DOHH2 (cell line): ENCODE results near the gene CD52.

ENCODE experiments used
- H3F3A ChIP-seq: fragments of 200-600 bp; sonication (generic), shearing (Covaris generic); 2 replicates; pipeline ENCODE4 v1.6.0; 2016; ENCODE audit warnings: antibody characterized with exemption, mild to moderate bottlenecking; ENCODE audit not compliant: control insufficient read depth, insufficient read depth
- H3K27ac ChIP-seq: fragments of 200-600 bp; sonication (generic); 2 replicates; pipeline ENCODE4 v1.5.1; 2014; ENCODE audit warnings: low read depth, mild to moderate bottlenecking, low read length, moderate library complexity
- H3K27me3 ChIP-seq: fragments of 200-600 bp; sonication (generic); 2 replicates; pipeline ENCODE4 v1.6.1; 2014; ENCODE audit warnings: mild to moderate bottlenecking, low read length, mixed read lengths; ENCODE audit not compliant: control insufficient read depth
- H3K36me3 ChIP-seq: fragments of 200-600 bp; sonication (generic); 2 replicates; pipeline ENCODE4 v1.6.1; 2014; ENCODE audit warnings: mild to moderate bottlenecking, low read length, moderate library complexity, mixed read lengths; ENCODE audit not compliant: control insufficient read depth
- H3K4me1 ChIP-seq: fragments of 200-600 bp; sonication (generic); 2 replicates; pipeline ENCODE4 v1.6.1; 2014; ENCODE audit warnings: mild to moderate bottlenecking, low read length, mixed read lengths; ENCODE audit not compliant: control insufficient read depth
- H3K4me2 ChIP-seq: fragments of 200-600 bp; sonication (generic); 2 replicates; pipeline ENCODE4 v1.6.0; 2014; ENCODE audit warnings: mild to moderate bottlenecking, low read length, moderate library complexity
- H3K4me3 ChIP-seq: fragments of 200-600 bp; sonication (generic); 2 replicates; pipeline ENCODE4 v1.5.1; 2014; ENCODE audit warnings: mild to moderate bottlenecking, low read length, mixed read lengths
- H3K79me2 ChIP-seq: fragments of 200-600 bp; sonication (generic); 2 replicates; pipeline ENCODE4 v1.6.1; 2014; ENCODE audit warnings: mild to moderate bottlenecking, low read length, mixed read lengths; ENCODE audit not compliant: control insufficient read depth
- H3K9me2 ChIP-seq: fragments of 200-600 bp; sonication (generic); replicated peaks from 2 replicates; pipeline ENCODE4 v1.6.1; 2014; ENCODE audit warnings: mild to moderate bottlenecking, low read length, mixed read lengths; ENCODE audit not compliant: control insufficient read depth
- H3K9me3 ChIP-seq: fragments of 200-600 bp; sonication (generic); 2 replicates; pipeline ENCODE4 v1.6.1; 2014; ENCODE audit warnings: antibody characterized with exemption, low read length, mixed read lengths; ENCODE audit not compliant: control insufficient read depth, insufficient read depth
- H4K20me1 ChIP-seq: fragments of 200-600 bp; sonication (generic); 2 replicates; pipeline ENCODE4 v1.6.0; 2014; ENCODE audit warnings: low read depth, mild to moderate bottlenecking, antibody characterized with exemption, low read length, moderate library complexity; ENCODE audit not compliant: control insufficient read depth, insufficient read depth
- CTCF ChIP-seq: fragments of 200-600 bp; sonication (generic); IDR thresholded peaks from one replicate; pipeline ENCODE4 v1.5.1; 2014; ENCODE audit warnings: antibody characterized with exemption, mild to moderate bottlenecking, low read depth, low read length; ENCODE audit not compliant: poor library complexity, severe bottlenecking
- EZH2phosphoT487 ChIP-seq: fragments of 200-600 bp; sonication (generic); IDR thresholded peaks from 2 replicates; pipeline ENCODE4 v1.6.1; 2017; ENCODE audit warnings: borderline replicate concordance, mild to moderate bottlenecking, antibody characterized with exemption, low read length, moderate library complexity, mixed read lengths

Gene CD52

DNA sequence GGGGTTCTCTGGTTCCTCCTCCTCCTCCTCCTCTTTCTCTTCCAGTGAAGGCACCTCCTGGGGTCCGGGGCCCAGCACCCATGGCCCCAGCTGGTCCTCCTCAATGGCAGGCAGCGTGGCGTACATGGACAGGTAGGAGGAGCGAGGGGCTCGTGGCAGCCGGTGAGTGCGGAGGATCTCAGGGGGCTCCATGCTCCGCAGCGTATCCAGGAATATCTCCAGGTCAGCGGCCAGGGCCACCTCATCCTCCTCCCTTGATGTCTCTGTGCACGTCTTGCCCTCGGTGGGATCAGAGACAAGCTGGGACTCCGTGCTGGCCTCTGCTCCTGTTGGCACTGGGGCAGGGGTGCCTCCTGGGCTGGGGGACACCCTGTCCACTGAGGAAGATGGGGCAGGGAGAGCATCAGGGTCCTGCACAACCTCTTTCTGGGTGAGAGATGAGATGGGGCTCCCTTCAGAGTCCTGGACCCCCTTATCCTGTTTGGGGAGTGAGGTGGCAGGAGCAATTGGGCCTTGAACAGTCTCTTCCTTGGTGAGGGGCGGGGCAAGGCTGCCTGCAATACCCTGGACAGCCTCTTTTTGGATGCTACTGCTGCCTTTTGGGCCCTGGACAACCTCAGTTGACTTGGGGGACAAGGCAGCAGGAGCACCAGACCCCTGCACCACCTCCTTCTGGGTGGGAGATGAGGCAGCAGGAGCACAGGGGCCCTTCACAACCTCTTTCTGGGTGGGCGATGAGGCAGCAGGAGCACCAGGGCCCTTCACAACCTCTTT lies 26.6 kb downstream of the CD52 start:
- Histone ChIP-seq H3K36me3 (no peaks in the 10 kb centered on the region), H3K4me1 (no peaks in the 10 kb centered on the region), H4K20me1 (no peaks in the 10 kb centered on the region), H3K4me3 (no peak overlapping the region), H3K9me2 (no peaks in the 10 kb centered on the region), H3K27me3 (peaks cover 10% of the 10 kb centered on the region), H3K4me2 (no peak overlapping the region), H3K9me3 (no peaks in the 10 kb centered on the region), H3F3A (no peaks in the 10 kb centered on the region), H3K79me2 (no peaks in the 10 kb centered on the region), H3K27ac (no peak overlapping the region)
- TF ChIP-seq CTCF (no peak), EZH2phosphoT487 (no peak)

GRCh38 chr1:26345718-26346117 lies 28.0 kb downstream of the CD52 start:
- H3K9me2 ChIP-seq, result no peaks in the 10 kb centered on the region
- H4K20me1 ChIP-seq, result no peaks in the 10 kb centered on the region

DNA sequence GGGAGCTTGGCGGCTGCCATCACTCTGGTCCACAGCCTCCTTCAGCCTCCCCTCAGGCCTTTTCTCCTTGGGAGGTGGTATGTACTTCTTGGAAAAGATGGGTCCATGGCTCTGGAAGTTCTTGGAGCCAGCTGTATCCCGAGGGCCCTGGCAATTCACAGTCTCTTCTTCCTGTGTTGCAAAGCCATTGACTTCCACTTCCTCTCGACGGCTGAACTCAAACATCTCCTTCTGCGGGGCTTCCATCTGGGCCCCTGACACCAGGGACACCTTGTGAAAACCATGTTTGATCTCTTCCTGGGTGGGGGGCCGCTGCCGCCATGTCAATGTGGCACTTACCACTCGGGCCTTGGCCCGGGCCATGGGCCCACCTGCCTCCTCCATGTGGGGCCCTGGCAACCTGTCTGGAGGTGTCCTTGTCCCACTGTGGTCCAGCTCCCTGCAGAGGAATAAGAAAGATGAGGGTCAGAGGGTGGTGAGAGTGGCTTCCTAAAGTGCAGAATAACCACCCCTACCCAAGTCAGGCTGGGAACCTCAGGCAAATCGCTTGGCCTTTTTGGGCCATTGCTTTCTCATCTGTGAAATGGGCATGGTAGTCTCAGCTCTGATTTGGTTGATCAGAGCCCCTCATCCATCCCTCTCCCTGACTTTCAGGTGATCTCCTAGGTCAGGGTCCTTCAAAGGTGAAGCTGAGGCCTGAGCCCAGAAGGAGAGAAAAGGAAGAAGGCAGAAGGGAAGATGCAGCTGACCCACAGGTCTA lies 28.7 kb downstream of the CD52 start:
- H3K27me3 ChIP-seq, result peaks cover 6% of the 10 kb centered on the region
- no peaks in the 10 kb centered on the region for H3K4me1 ChIP-seq
- H3K27ac ChIP-seq, result no peak overlapping the region
- H3K9me2 ChIP-seq, result no peaks in the 10 kb centered on the region
- no peaks in the 10 kb centered on the region for H3F3A ChIP-seq
- TF ChIP-seq CTCF (no peak), EZH2phosphoT487 (no peak)
- no peaks in the 10 kb centered on the region for H3K9me3 ChIP-seq
- no peak overlapping the region for H3K4me3 ChIP-seq
- H4K20me1 ChIP-seq, result no peaks in the 10 kb centered on the region
- H3K79me2 ChIP-seq, result no peaks in the 10 kb centered on the region
- H3K4me2 ChIP-seq, result no peak overlapping the region
- H3K36me3 ChIP-seq, result no peaks in the 10 kb centered on the region

More at GRCh38 chr1:26345718-26346117, 28.0 kb downstream of the CD52 start:
- TF ChIP-seq EZH2phosphoT487 (no peak), CTCF (no peak)
- Histone ChIP-seq H3K4me2 (no peak overlapping the region), H3K27me3 (peaks cover 6% of the 10 kb centered on the region), H3K27ac (no peak overlapping the region), H3K36me3 (no peaks in the 10 kb centered on the region), H3K9me3 (no peaks in the 10 kb centered on the region), H3K79me2 (no peaks in the 10 kb centered on the region), H3K4me1 (no peaks in the 10 kb centered on the region), H3K4me3 (no peak overlapping the region), H3F3A (no peaks in the 10 kb centered on the region)
